Astrocyte (in vitro differentiated cells and primary cell): ENCODE results near the gene SRCAP.

ENCODE experiments used
- CTCF ChIP-seq: IDR thresholded peaks from 2 replicates; pipeline ENCODE4 v1.5.1; 2011; ENCODE audit warnings: low read depth, mild to moderate bottlenecking, inconsistent platforms, low read length, moderate library complexity; ENCODE audit not compliant: insufficient read depth
- EZH2 ChIP-seq: IDR thresholded peaks from 2 replicates; pipeline ENCODE4 v1.6.1; 2012; ENCODE audit warnings: mild to moderate bottlenecking, low read length, inconsistent platforms; ENCODE audit not compliant: insufficient read depth

GRCh38 chr16:30760577-30761426 lies 61.8 kb downstream of the SRCAP start:
- TF ChIP-seq CTCF (no peak), EZH2 (no peak)
